ENCODE measurements around the gene DOK7. TPM values are rescaled to one million over a fixed set of nuclear protein-coding genes. Genes with fewer than 3 reads are reported as not detected.

DOK7 gene
- polyA plus RNA-seq, 1 donor (not counting 4 experiments of a cell fraction or from before 2014, with no cell fraction given): 0.13 TPM

DNA sequence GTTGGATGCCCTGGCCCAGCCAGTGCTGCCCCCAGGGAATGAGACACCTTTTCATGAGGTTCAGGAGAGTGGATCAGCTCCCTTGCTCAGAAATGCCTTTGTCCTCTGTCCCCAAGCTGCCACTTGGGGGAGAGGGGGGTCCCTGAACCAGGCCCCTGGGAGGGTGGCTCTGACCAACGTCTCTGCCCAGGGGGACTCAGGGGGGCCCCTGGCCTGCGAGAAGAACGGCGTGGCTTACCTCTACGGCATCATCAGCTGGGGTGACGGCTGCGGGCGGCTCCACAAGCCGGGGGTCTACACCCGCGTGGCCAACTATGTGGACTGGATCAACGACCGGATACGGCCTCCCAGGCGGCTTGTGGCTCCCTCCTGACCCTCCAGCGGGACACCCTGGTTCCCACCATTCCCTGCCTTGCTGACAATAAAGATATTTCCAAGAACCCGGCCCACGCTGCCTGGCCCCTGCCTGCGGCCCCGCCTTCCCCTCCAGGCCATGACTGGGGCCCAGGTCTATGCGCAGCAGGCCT lies 14.0 kb upstream of the DOK7 start:
- Histone ChIP-seq H3K79me2 (ENCODE audit: control insufficient read depth, insufficient read depth, low read length) (no peaks in the 10 kb centered on the region), H3K9ac (ENCODE audit: control insufficient read depth, extremely low read depth, insufficient read depth, low read length) (no peak overlapping the region), H3K4me2 (ENCODE audit: control insufficient read depth, extremely low read depth, insufficient read depth, low read depth, low read length) (no peak overlapping the region), H2AFZ (ENCODE audit: control insufficient read depth, low read length) (no peak overlapping the region), H3K27ac (ENCODE audit: control insufficient read depth, insufficient read depth, low read length) (no peak overlapping the region), H3K4me3 (ENCODE audit: control insufficient read depth in 2 of 3, extremely low read depth in 1 of 3, insufficient read depth in 2 of 3, low read depth in 1 of 3, low read length in 3 of 3) (no peak overlapping the region), H3K36me3 (ENCODE audit: control insufficient read depth in 2 of 2, extremely low read depth in 1 of 2, insufficient read depth in 2 of 2, low read length in 2 of 2) (no peaks in the 10 kb centered on the region), H3K27me3 (ENCODE audit: control insufficient read depth, extremely low read depth, insufficient read depth, low read length) (no peaks in the 10 kb centered on the region), H3K9me1 (ENCODE audit: control insufficient read depth, extremely low read depth, insufficient read depth, low read length) (no peaks in the 10 kb centered on the region), H3K4me1 (ENCODE audit: control insufficient read depth, extremely low read depth, insufficient read depth, low read length) (peaks cover 3% of the 10 kb centered on the region), H4K20me1 (ENCODE audit: control insufficient read depth, extremely low read depth, insufficient read depth, low read length) (no peaks in the 10 kb centered on the region), H3K9me3 (ENCODE audit: control insufficient read depth, low read depth, low read length) (no peaks in the 10 kb centered on the region)
- FAIRE-seq (no peak), DNase-seq (ENCODE audit: low read depth, low spot score) (no peak)
- TF ChIP-seq EZH2 (IDR thresholded peaks at IDR 0.05; ENCODE audit: low read length): no peak
- TF ChIP-seq, protein P1, sequence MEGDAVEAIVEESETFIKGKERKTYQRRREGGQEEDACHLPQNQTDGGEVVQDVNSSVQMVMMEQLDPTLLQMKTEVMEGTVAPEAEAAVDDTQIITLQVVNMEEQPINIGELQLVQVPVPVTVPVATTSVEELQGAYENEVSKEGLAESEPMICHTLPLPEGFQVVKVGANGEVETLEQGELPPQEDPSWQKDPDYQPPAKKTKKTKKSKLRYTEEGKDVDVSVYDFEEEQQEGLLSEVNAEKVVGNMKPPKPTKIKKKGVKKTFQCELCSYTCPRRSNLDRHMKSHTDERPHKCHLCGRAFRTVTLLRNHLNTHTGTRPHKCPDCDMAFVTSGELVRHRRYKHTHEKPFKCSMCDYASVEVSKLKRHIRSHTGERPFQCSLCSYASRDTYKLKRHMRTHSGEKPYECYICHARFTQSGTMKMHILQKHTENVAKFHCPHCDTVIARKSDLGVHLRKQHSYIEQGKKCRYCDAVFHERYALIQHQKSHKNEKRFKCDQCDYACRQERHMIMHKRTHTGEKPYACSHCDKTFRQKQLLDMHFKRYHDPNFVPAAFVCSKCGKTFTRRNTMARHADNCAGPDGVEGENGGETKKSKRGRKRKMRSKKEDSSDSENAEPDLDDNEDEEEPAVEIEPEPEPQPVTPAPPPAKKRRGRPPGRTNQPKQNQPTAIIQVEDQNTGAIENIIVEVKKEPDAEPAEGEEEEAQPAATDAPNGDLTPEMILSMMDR (optimal IDR thresholded peaks at IDR 0.05 in 1 of 3, IDR thresholded peaks at IDR 0.05 in 1 of 3, conservative IDR thresholded peaks at IDR 0.05 in 1 of 3; ENCODE audit: extremely low read depth in 1 of 3, insufficient read depth in 2 of 3, low read length in 3 of 3): no peak
- dilution Hi-C loops (cut with MboI; ENCODE audit: extremely low pct_ligation_motif_present, low sequenced_read_pairs): no loop called here

DNA sequence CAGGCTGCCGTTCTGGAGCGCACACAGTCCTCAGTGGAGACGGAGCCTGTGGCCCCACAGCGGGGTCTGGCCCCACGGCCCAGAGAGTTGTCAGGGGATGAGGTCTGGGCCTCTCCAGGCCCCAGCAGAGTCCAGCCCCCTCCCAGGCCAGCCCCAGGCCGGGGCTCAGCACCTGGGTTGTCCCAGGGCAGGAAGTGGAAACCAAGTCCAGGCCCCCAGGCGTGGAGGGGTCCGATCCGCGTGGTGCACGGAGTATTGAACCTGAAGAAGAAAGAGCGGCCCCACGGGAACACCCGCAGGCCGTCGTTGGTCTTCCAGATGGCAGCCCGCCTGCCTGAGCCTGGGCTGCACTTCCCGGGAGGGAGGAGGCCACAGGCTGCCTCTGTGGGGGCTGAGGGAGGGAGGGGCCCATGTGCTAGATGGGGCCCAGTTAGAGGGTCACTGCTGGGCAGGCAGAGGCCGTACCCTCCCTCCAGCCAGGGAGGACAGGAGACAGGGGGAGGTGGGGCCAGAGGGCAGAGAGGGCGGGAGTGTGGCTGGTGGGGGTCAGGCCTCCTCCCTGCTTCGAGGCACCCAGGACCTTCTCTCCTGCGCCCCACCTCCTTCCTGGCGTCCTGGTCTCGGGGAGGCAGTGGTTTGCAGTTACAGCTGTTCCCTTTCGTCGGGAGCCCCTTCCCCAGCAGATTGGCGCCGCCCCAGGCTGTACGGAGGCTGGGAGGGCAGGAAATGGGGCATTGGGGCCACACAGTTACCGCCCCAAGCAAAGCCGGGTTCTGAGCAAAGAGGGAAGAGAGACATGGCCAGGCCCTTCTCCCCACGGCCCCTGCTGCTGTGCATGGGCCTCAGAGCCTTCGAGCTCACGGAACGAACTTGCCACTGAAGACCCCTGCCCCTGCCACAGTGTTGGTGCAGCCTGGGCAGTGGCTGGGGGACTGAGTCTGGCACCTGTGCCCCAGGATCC lies 13.3 kb upstream of the DOK7 start:
- no peak overlapping the region for H3K9ac ChIP-seq (ENCODE audit: control insufficient read depth, extremely low read depth, insufficient read depth, low read length)

More for the DNA sequence above, 13.3 kb upstream of the DOK7 start:
- Histone ChIP-seq H3K4me1 (ENCODE audit: control insufficient read depth, extremely low read depth, insufficient read depth, low read length) (peaks cover 3% of the 10 kb centered on the region), H2AFZ (ENCODE audit: control insufficient read depth, low read length) (no peak overlapping the region), H3K27ac (ENCODE audit: control insufficient read depth, insufficient read depth, low read length) (no peak overlapping the region), H3K9me1 (ENCODE audit: control insufficient read depth, extremely low read depth, insufficient read depth, low read length) (no peaks in the 10 kb centered on the region), H3K36me3 (ENCODE audit: control insufficient read depth in 2 of 2, extremely low read depth in 1 of 2, insufficient read depth in 2 of 2, low read length in 2 of 2) (no peaks in the 10 kb centered on the region), H3K9me3 (ENCODE audit: control insufficient read depth, low read depth, low read length) (no peaks in the 10 kb centered on the region), H4K20me1 (ENCODE audit: control insufficient read depth, extremely low read depth, insufficient read depth, low read length) (no peaks in the 10 kb centered on the region), H3K4me3 (ENCODE audit: control insufficient read depth in 2 of 3, extremely low read depth in 1 of 3, insufficient read depth in 2 of 3, low read depth in 1 of 3, low read length in 3 of 3) (no peak overlapping the region), H3K4me2 (ENCODE audit: control insufficient read depth, extremely low read depth, insufficient read depth, low read depth, low read length) (no peak overlapping the region), H3K27me3 (ENCODE audit: control insufficient read depth, extremely low read depth, insufficient read depth, low read length) (no peaks in the 10 kb centered on the region), H3K79me2 (ENCODE audit: control insufficient read depth, insufficient read depth, low read length) (no peaks in the 10 kb centered on the region)
- TF ChIP-seq, protein P1 (optimal IDR thresholded peaks at IDR 0.05 in 1 of 3, IDR thresholded peaks at IDR 0.05 in 1 of 3, conservative IDR thresholded peaks at IDR 0.05 in 1 of 3; ENCODE audit: extremely low read depth in 1 of 3, insufficient read depth in 2 of 3, low read length in 3 of 3): no peak
- TF ChIP-seq EZH2 (IDR thresholded peaks at IDR 0.05; ENCODE audit: low read length): no peak
- dilution Hi-C loops (cut with MboI; ENCODE audit: extremely low pct_ligation_motif_present, low sequenced_read_pairs): no loop called here
- FAIRE-seq (no peak), DNase-seq (ENCODE audit: low read depth, low spot score) (no peak)
